Testis (tissue), 3 donors: ENCODE data around the gene TRUB2. TPM values are rescaled to one million over a fixed set of nuclear protein-coding genes. Genes with fewer than 3 reads are reported as not detected.

Source experiments
- DNase-seq: peaks from one replicate; pipeline ENCODE4 v3.0.0-alpha.2; 2019
- H3K27ac ChIP-seq, 2 donors: fragments of 200-600 bp; sonication (generic); one replicate each; pipeline ENCODE4 v1.5.1; 2019
- H3K27me3 ChIP-seq: fragments of 200-600 bp; sonication (generic); one replicate; pipeline ENCODE4 v1.5.1; 2019
- H3K36me3 ChIP-seq: fragments of 200-600 bp; sonication (generic); one replicate; pipeline ENCODE4 v1.5.1; 2017; ENCODE audit warnings: low read depth; ENCODE audit errors: missing control alignments
- H3K4me1 ChIP-seq: fragments of 200-600 bp; sonication (generic); one replicate; pipeline ENCODE4 v1.5.1; 2019
- H3K4me3 ChIP-seq, 2 donors: fragments of 200-600 bp; sonication (generic); one replicate each; pipeline ENCODE4 v1.5.1; 2017 to 2019
- H3K9me3 ChIP-seq: fragments of 200-600 bp; sonication (generic); one replicate; pipeline ENCODE4 v1.5.1; 2017
- POLR2A ChIP-seq: fragments of 450-650 bp; IDR thresholded peaks from one replicate; pipeline ENCODE4 v1.6.1; 2017; ENCODE audit warnings: antibody characterized with exemption, mild to moderate bottlenecking, moderate library complexity
- WGBS, 2 donors: methylation state at CpG; one replicate each; pipeline ENCODE4 v1.1.5; 2018; 5-methylcytosine and 5-hydroxymethylcytosine counted together
- intact Hi-C: fragments of 100-400 bp; cut with DNase I; formaldehyde crosslinking; loops from one replicate; pipeline ENCODE4 v1.15.1; 2023; ENCODE audit warnings: low total_unique reads
- polyA plus RNA-seq: library from polyadenylated mRNA; stranded (reverse); fragments of 350-450 nt; fragmentation: Illumina TruSeq; extraction: RNeasy Lipid Tissue Mini Kit (QIAGEN cat#74804); gene quantifications from one replicate; pipeline ENCODE4 v1.2.3, GENCODE V29; 2014; ENCODE audit warnings: low read depth, low replicate concordance; ENCODE audit not compliant: insufficient read depth
- total RNA-seq, 2 donors: library from RNA; depleted of rRNA; stranded (reverse); fragments of >200 nt; gene quantifications; one replicate each; pipeline ENCODE4 v1.2.3, GENCODE V29; 2016
- TF ChIP-seq, protein P1 (sequence below), 3 experiments: fragments of 450-650 bp in 2 of 3; fragments of 200-600 bp in 1 of 3; sonication (generic) in 1 of 3; IDR thresholded peaks; one replicate each; pipeline ENCODE4 v1.5.1; 2016 to 2019; ENCODE audit warnings: antibody characterized with exemption in 3 of 3, mild to moderate bottlenecking in 2 of 3, moderate library complexity in 1 of 3

The TRUB2 gene
- total and polyA plus RNA-seq, 3 donors from 2014 or later = 14.6 to 29.7 (median 15.0) TPM

DNA sequence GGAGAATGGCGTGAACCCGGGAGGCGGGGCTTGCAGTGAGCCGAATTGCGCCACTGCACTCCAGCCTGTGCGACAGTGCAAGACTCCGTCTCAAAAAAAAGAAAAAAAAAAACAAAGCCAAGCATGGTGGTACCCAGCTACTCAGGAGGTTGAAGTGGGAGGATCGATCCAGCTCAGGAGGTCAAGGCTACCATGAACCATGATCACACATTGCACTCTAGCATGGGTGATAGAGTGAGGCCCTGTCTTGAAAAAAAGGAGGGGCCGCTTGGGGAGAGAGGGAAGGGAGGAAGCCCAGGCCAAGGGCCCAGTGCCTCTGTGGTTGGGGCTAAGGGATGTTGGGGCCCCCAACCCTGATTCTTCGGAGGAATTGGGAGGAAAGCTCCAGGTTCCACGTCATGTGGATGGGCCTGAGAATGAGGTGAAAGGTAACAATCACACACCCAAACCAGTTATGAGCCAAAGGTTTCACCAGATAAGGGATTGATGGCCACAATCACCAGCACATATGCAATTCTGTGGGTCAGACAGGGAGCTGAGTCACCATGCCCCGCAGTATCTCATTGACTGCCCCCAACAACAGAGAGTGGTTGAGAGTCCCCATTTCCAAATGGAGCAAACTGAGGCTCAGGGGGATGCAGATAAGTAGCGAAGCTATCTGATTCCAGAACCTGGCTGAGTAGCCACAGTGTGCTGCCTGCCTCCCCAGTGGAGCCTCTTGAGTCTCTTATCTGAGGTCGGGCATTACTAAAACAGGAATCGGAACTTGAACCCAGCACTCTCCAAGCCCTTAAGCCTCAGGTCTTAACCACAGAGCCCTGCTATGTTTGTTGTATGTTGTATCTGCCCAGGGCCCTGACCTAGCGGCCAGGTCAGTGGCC, 25.7 kb downstream of the TRUB2 start:
- TF ChIP-seq, protein P1, sequence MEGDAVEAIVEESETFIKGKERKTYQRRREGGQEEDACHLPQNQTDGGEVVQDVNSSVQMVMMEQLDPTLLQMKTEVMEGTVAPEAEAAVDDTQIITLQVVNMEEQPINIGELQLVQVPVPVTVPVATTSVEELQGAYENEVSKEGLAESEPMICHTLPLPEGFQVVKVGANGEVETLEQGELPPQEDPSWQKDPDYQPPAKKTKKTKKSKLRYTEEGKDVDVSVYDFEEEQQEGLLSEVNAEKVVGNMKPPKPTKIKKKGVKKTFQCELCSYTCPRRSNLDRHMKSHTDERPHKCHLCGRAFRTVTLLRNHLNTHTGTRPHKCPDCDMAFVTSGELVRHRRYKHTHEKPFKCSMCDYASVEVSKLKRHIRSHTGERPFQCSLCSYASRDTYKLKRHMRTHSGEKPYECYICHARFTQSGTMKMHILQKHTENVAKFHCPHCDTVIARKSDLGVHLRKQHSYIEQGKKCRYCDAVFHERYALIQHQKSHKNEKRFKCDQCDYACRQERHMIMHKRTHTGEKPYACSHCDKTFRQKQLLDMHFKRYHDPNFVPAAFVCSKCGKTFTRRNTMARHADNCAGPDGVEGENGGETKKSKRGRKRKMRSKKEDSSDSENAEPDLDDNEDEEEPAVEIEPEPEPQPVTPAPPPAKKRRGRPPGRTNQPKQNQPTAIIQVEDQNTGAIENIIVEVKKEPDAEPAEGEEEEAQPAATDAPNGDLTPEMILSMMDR (IDR thresholded peaks at IDR 0.05) = no peak
- TF ChIP-seq POLR2A = no peak
- Histone ChIP-seq H3K36me3 (no peaks in the 10 kb centered on the region), H3K4me1 (no peaks in the 10 kb centered on the region), H3K9me3 (no peaks in the 10 kb centered on the region), H3K4me3 (no peak overlapping the region), H3K27me3 (no peaks in the 10 kb centered on the region), H3K27ac (no peak overlapping the region)
- WGBS, 2 donors = 87 to 89% methylated on average over 15 to 16 of the region's 16 CpGs
- DNase-seq = no peak
- intact Hi-C loops = no loop called here

DNA sequence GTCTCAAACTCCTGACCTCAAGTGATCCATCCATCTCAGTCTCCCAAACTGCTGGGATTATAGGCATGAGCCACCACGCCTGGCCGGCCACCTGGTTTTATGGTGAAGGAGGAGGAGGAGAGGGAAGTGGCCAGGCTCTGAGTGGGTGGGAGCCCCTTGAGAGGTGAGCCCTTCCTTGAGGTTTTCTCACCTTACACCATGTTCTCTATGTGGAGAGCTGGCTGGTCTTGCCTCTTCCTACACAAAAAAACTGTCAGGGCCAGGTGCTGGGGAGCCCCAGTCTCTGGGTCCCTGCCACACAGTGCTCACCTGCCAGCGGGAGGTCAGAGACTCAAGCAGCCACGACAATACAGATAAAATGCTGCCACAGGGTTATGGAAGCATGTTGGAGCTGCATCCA, 28.1 kb downstream of the TRUB2 start:
- WGBS, 2 donors = 77 to 94% methylated on average over 4 of the region's 4 CpGs
- Histone ChIP-seq H3K36me3 (no peaks in the 10 kb centered on the region), H3K9me3 (no peaks in the 10 kb centered on the region), H3K4me3 (no peak overlapping the region), H3K27me3 (no peaks in the 10 kb centered on the region), H3K27ac (no peak overlapping the region), H3K4me1 (no peaks in the 10 kb centered on the region)
- TF ChIP-seq POLR2A = no peak
- TF ChIP-seq, protein P1 (IDR thresholded peaks at IDR 0.05) = no peak
- intact Hi-C loops = no loop called here
- DNase-seq = no peak

DNA sequence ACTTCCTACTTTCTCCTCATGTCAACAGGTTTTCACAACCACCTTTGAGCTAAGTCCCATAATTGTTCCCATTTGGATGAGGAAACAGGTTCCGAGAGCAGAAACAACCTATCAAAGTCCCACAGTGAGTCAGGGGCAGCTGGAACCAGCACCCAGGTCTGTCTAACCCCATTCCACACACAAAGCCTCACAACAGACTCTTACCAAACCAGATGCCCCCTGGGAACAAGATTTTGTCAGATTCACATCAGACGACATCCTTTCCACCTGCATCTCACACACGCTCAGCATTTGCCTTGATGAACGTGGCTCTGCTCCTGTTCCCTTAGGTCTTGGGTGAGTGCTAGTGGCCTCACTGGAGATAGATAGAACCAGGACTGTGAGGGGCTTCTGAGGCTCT, 29.2 kb downstream of the TRUB2 start:
- TF ChIP-seq POLR2A = no peak
- TF ChIP-seq, protein P1 (IDR thresholded peaks at IDR 0.05) = no peak
- H3K4me1 ChIP-seq = no peaks in the 10 kb centered on the region
- no peak for DNase-seq
- 90 to 91% methylated on average over 4 of the region's 4 CpGs for WGBS, 2 donors
- H3K27me3 ChIP-seq = no peaks in the 10 kb centered on the region
- intact Hi-C loops = no loop called here
- H3K4me3 ChIP-seq = no peak overlapping the region
- H3K27ac ChIP-seq = no peak overlapping the region
- no peaks in the 10 kb centered on the region for H3K36me3 ChIP-seq
- H3K9me3 ChIP-seq = no peaks in the 10 kb centered on the region

DNA sequence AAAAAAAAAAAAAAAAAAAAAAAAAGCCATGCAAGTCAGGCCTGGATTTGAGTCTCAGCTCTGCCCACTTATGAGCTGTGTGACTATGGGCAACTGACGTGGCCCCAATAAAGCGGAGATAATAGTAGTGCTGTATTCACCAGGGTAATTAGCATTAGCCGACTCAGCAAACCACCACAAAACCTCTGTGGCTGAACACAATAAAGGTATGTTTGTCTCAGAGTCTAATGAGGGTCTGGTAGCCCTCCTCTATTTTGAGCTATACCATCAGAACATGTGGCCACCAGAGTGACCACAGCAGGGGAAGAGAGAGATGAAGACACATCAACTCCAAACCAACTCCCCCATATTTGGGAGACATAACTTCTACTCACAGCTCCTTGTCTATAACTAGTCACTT, 30.2 kb downstream of the TRUB2 start:
- no peaks in the 10 kb centered on the region for H3K9me3 ChIP-seq
- DNase-seq = no peak
- intact Hi-C loops = no loop called here
- H3K36me3 ChIP-seq = no peaks in the 10 kb centered on the region
- TF ChIP-seq POLR2A = no peak
- TF ChIP-seq, protein P1 (IDR thresholded peaks at IDR 0.05) = no peak
- H3K27ac ChIP-seq = no peak overlapping the region
- no peaks in the 10 kb centered on the region for H3K4me1 ChIP-seq
- no peak overlapping the region for H3K4me3 ChIP-seq
- no peaks in the 10 kb centered on the region for H3K27me3 ChIP-seq
- 92 to 100% methylated on average over 1 to 3 of the region's 3 CpGs for WGBS, 2 donors
